GM23248 (cell line): ENCODE results near the gene TMEM254.

ENCODE experiments used
- EZH2 ChIP-seq: fragments of 200-600 bp; sonication (generic); IDR thresholded peaks from 2 replicates; pipeline ENCODE4 v1.6.1; 2018; ENCODE audit warnings: antibody characterized with exemption, mild to moderate bottlenecking; ENCODE audit not compliant: insufficient read depth, poor library complexity, severe bottlenecking
- EZH2phosphoT487 ChIP-seq: fragments of 200-600 bp; sonication (generic); IDR thresholded peaks from 2 replicates; pipeline ENCODE4 v1.6.1; 2018; ENCODE audit warnings: antibody characterized with exemption, moderate library complexity, mild to moderate bottlenecking, low read depth; ENCODE audit not compliant: insufficient read depth

DNA sequence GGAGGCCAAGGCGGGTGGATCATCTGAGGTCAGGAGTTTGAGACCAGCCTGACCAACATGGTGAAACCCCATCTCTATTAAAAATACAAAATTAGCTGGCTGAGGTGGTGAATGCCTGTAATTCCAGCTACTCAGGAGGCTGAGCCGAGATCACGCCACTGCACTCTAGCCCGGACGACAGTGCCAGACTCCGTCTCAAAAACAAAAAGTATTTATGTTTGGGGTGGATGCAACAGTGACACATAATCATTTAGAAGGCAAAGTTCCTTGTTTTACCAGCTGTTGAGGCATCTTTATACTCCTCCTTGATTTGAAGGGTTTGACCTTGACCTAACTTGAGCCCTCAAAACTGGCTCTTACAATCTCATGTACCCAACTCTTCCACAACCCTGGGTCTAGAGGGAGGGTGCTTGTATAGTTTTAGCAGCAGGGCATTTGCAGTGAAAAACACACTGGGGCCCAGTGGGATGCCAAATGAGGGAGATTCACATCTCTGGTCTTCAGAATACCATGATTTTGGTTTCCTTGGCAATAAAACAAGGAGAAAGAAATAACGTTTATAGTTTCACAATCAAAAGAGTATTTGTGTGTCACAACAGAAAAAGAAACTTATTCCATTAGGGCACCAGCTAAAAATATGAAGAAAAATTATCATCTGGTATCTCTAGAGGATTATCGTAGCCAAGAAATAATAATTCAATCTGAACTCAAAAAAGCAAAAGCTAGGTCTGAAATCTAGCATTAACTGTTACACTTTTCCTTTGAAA, 14.2 kb upstream of the TMEM254 start:
- TF ChIP-seq EZH2 (no peak), EZH2phosphoT487 (no peak)
